IPS-15b (cell line): ENCODE data around the gene PROKR1.
"Not testable (repeated sequence)": the region's sequence is repeated elsewhere in the genome, so short reads cannot be mapped to it uniquely, and the experiment has no call there.

Source experiments
- H3K27me3 ChIP-seq: one replicate; pipeline ENCODE4 v1.6.1; 2013; ENCODE audit warnings: low read length; ENCODE audit not compliant: control insufficient read depth, insufficient read depth
- H3K36me3 ChIP-seq: one replicate; pipeline ENCODE4 v1.6.1; 2013; ENCODE audit warnings: low read length; ENCODE audit not compliant: control insufficient read depth, insufficient read depth
- H3K4me1 ChIP-seq: one replicate; pipeline ENCODE4 v1.6.1; 2013; ENCODE audit warnings: mild to moderate bottlenecking, low read length; ENCODE audit not compliant: control insufficient read depth, insufficient read depth
- H3K4me3 ChIP-seq: one replicate; pipeline ENCODE4 v1.5.1; 2013; ENCODE audit warnings: low read depth, low read length
- H3K9ac ChIP-seq: one replicate; pipeline ENCODE4 v1.6.1; 2013; ENCODE audit warnings: low read depth, mild to moderate bottlenecking, low read length
- H3K9me3 ChIP-seq: one replicate; pipeline ENCODE4 v1.6.1; 2013; ENCODE audit warnings: mild to moderate bottlenecking, low read length; ENCODE audit not compliant: control insufficient read depth, insufficient read depth

Gene PROKR1

GRCh38 chr2:68659081-68659480, 15.7 kb downstream of the PROKR1 start:
- H3K27me3 ChIP-seq: no peaks in the 10 kb centered on the region
- no peak overlapping the region for H3K9ac ChIP-seq
- H3K4me1 ChIP-seq: no peaks in the 10 kb centered on the region
- no peak overlapping the region for H3K4me3 ChIP-seq
- H3K9me3 ChIP-seq: no peaks in the 10 kb centered on the region
- no peaks in the 10 kb centered on the region for H3K36me3 ChIP-seq

DNA sequence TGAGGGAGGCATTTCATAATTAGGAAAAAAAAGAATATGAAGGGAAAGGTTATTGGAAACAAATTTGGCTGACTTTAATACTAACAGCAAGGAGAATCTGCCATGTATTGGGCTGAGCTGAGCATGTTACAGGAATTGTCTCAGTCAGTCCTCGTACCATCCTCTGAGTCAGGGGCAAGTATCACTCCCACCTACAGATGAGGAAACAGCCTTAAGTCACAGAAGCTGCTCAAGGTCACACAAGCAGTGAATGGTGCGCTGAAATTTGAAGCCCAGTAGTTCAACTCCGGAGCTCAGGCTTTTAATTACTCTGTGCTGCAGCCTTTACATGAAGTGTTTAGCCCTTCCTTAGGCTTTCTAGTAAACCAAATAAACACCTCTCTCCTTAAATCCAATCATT, 17.3 kb downstream of the PROKR1 start:
- no peaks in the 10 kb centered on the region for H3K27me3 ChIP-seq
- H3K36me3 ChIP-seq: no peaks in the 10 kb centered on the region
- H3K4me3 ChIP-seq: no peak overlapping the region
- no peaks in the 10 kb centered on the region for H3K9me3 ChIP-seq
- no peaks in the 10 kb centered on the region for H3K4me1 ChIP-seq
- H3K9ac ChIP-seq: no peak overlapping the region

DNA sequence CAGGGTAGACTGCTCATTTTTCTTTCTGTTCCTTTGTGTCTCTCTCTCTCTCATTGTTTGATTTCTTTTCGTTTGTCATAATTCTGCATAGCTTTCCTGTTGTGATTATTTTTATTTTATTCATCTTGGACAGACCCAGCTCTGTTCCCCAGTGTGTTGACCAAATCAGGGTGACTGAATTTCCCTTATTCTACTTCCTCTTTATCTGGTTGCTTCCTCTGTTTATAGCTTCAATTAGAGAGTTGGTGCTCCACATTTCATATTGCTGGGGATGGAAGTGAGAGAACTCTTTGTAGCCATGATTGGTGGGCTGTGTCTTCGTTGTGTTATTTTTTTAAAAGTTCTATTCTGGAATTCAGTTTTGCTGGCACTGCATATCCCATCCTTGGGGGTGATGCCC, 19.1 kb downstream of the PROKR1 start:
- Histone ChIP-seq H3K4me1 (no peaks in the 10 kb centered on the region), H3K9ac (no peak overlapping the region), H3K9me3 (no peaks in the 10 kb centered on the region)

GRCh38 chr2:68663371-68664156, 20.2 kb downstream of the PROKR1 start:
- Histone ChIP-seq H3K27me3 (no peaks in the 10 kb centered on the region), H3K4me1 (no peaks in the 10 kb centered on the region), H3K9me3 (no peaks in the 10 kb centered on the region), H3K4me3 (no peak overlapping the region), H3K9ac (no peak overlapping the region), H3K36me3 (no peaks in the 10 kb centered on the region)

More for the DNA sequence above, 19.1 kb downstream of the PROKR1 start:
- H3K27me3 ChIP-seq: no peaks in the 10 kb centered on the region
- no peak overlapping the region for H3K4me3 ChIP-seq
- H3K36me3 ChIP-seq: no peaks in the 10 kb centered on the region

DNA sequence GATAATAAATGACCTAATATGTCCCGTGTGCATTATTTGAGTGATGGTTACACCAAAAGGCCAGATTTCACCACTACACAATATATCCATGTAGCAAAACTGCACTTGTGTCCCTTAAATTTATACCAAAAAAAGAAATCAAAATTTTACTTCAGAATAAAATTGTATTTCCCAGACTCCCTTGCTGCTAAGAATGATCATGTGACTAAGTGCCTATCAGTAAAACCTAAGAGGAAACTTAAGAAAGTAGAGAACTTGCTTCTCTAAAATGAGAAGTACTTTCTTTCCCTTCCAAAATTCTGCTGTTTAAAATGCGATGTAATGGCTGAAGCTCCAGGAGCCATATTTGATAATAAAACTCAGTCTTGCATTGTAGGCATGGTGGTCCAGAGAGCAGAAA, 24.0 kb downstream of the PROKR1 start:
- no peak overlapping the region for H3K9ac ChIP-seq
- H3K9me3 ChIP-seq: no peaks in the 10 kb centered on the region
- no peaks in the 10 kb centered on the region for H3K27me3 ChIP-seq
- H3K4me1 ChIP-seq: no peaks in the 10 kb centered on the region
- H3K4me3 ChIP-seq: no peak overlapping the region
- no peaks in the 10 kb centered on the region for H3K36me3 ChIP-seq

- Histone ChIP-seq H3K4me1 (no peaks in the 10 kb centered on the region), H3K36me3 (no peaks in the 10 kb centered on the region), H3K27me3 (no peaks in the 10 kb centered on the region), H3K4me3 (no peak overlapping the region), H3K9ac (no peak overlapping the region), H3K9me3 (no peaks in the 10 kb centered on the region)
These were observed 26.3 kb downstream of the PROKR1 start for GRCh38 chr2:68669651-68670050.

GRCh38 chr2:68671961-68672360, 28.6 kb downstream of the PROKR1 start:
- Histone ChIP-seq H3K4me3 (no peak overlapping the region), H3K36me3 (no peaks in the 10 kb centered on the region), H3K27me3 (no peaks in the 10 kb centered on the region), H3K9ac (no peak overlapping the region), H3K9me3 (peaks cover 3% of the 10 kb centered on the region), H3K4me1 (no peaks in the 10 kb centered on the region)

GRCh38 chr2:68673631-68674030, 30.3 kb downstream of the PROKR1 start:
- peaks cover 3% of the 10 kb centered on the region for H3K9me3 ChIP-seq
- no peaks in the 10 kb centered on the region for H3K27me3 ChIP-seq
- H3K9ac ChIP-seq: no peak overlapping the region
- no peaks in the 10 kb centered on the region for H3K4me1 ChIP-seq
- no peak overlapping the region for H3K4me3 ChIP-seq
- no peaks in the 10 kb centered on the region for H3K36me3 ChIP-seq

- Histone ChIP-seq H3K36me3 (no peaks in the 10 kb centered on the region), H3K4me3 (no peak overlapping the region), H3K27me3 (no peaks in the 10 kb centered on the region), H3K4me1 (no peaks in the 10 kb centered on the region), H3K9ac (no peak overlapping the region), H3K9me3 (peaks cover 3% of the 10 kb centered on the region)
These were observed 32.1 kb downstream of the PROKR1 start for GRCh38 chr2:68675470-68675869.

DNA sequence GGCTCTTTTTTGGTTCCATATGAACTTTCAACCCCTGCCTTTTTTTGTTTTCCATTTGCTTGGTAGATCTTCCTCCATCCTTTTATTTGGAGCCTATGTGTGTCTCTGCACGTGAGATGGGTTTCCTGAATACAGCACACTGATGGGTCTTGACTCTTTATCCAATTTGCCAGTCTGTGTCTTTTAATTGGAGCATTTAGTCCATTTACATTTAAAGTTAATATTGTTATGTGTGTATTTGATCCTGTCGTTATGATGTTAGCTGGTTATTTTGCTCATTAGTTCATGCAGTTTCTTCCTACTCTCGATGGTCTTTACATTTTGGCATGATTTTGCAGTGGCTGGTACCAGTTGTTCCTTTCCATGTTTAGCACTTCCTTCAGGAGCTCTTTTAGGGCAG, 34.5 kb downstream of the PROKR1 start:
- H3K27me3 ChIP-seq, H3K4me3 ChIP-seq, H3K9ac ChIP-seq, H3K9me3 ChIP-seq, H3K4me1 ChIP-seq, H3K36me3 ChIP-seq: not testable (repeated sequence)

- H3K4me1 ChIP-seq, H3K9me3 ChIP-seq, H3K36me3 ChIP-seq, H3K27me3 ChIP-seq, H3K9ac ChIP-seq: not testable (repeated sequence)
- peak overlapping the region; percentile 43 for H3K4me3 ChIP-seq
These were observed 36.0 kb downstream of the PROKR1 start for GRCh38 chr2:68679166-68679916.

- H3K27me3 ChIP-seq, H3K36me3 ChIP-seq, H3K9me3 ChIP-seq, H3K4me1 ChIP-seq, H3K9ac ChIP-seq: not testable (repeated sequence)
- peak overlapping the region; percentile 43 for H3K4me3 ChIP-seq
These were observed 36.5 kb downstream of the PROKR1 start for GRCh38 chr2:68679917-68680267.
